Skin epidermis (tissue), 12 donors: ENCODE results near the gene PDP2.

ENCODE experiments used
- H3K27ac ChIP-seq, 21 experiments: fragments of 200-600 bp; sonication (generic) in 11 of 21; one replicate each; pipeline ENCODE4 v1.5.0; 2020; ENCODE audit warnings: mild to moderate bottlenecking in 3 of 21, inconsistent platforms in 2 of 21, moderate library complexity in 2 of 21
- H3K4me3 ChIP-seq, 7 experiments: fragments of 200-600 bp; sonication (generic) in 2 of 7; one replicate each; pipeline ENCODE4 v1.5.0; 2020; ENCODE audit warnings: inconsistent platforms in 2 of 7, mild to moderate bottlenecking in 2 of 7, moderate library complexity in 1 of 7

PDP2 gene

GRCh38 chr16:66914541-66914940 is 34.2 kb downstream of the PDP2 start:
- Histone ChIP-seq H3K27ac (no peak overlapping the region), H3K4me3 (no peak overlapping the region)

- H3K27ac ChIP-seq, result no peak overlapping the region
- H3K4me3 ChIP-seq, result no peak overlapping the region
These were observed 34.7 kb downstream of the PDP2 start for GRCh38 chr16:66915041-66915440.

DNA sequence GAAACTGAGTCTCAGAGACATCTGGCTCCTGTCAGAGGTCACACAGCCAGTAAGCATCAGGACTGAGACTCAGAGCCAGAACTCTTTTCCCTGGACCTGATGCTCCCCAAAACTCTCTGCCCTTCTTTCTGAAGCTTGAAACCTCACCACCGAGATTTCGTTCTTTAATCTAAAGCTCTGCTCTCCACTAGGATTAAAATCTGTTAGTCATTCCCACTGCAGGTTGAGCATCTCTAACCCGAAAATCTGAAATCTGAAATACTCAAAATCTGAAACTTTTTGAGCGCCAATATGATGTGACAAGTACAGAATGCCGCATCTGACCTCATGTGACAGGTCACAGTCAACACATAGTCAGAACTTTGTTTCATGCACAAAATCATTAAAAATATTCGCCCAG is 36.2 kb downstream of the PDP2 start:
- H3K27ac ChIP-seq, result no peak overlapping the region
- no peak overlapping the region for H3K4me3 ChIP-seq

GRCh38 chr16:66917741-66918140 is 37.4 kb downstream of the PDP2 start:
- Histone ChIP-seq H3K27ac (no peak overlapping the region), H3K4me3 (no peak overlapping the region)

- Histone ChIP-seq H3K27ac (no peak overlapping the region), H3K4me3 (no peak overlapping the region)
These were observed 38.0 kb downstream of the PDP2 start for GRCh38 chr16:66918355-66918754.

DNA sequence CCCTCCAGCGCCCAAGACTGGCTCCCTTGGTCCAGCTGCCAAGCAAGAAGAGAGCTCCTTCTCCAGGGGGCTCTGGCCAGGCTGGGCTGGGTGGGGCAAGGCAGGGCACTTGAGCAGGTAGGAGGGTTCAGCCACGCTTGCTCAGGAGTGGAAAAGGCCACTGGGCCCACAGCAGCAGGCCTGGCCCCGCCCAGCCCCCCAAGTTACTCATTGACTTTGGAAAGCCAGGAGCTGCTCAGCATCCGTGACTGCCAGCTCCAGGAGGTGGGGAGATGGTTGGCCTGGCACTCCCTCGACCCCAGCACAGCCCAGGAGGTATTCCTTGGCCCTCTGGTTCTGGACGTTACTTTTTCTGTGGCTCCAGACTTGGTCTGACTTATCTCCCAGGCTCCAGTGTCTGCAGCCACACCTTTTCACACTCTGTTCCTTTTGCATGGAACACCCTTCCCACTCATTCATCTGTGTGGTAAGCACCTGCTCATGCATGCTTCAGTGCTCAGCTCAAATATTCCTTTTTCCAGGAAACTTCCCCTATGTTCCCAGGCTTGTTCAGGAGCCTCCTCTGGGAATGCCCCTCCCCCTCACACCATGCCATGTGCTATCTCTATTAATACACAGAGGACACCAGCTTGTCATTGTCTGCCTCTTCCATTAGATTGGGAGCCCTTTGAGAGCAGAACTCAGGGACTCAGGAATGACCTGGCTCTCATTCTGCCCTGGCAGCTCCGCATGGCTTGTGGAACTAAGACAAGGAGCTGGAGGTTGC is 38.7 kb downstream of the PDP2 start, which contains the start of gene CDH16:
CDH16 (minus strand) TSS at position 83 of the 766 bp plus-strand sequence. CDS start 820 bp downstream, outside the sequence.
- Histone ChIP-seq H3K4me3 (no peak within 1 kb of the TSS), H3K27ac (no peak within 1 kb of the TSS)

DNA sequence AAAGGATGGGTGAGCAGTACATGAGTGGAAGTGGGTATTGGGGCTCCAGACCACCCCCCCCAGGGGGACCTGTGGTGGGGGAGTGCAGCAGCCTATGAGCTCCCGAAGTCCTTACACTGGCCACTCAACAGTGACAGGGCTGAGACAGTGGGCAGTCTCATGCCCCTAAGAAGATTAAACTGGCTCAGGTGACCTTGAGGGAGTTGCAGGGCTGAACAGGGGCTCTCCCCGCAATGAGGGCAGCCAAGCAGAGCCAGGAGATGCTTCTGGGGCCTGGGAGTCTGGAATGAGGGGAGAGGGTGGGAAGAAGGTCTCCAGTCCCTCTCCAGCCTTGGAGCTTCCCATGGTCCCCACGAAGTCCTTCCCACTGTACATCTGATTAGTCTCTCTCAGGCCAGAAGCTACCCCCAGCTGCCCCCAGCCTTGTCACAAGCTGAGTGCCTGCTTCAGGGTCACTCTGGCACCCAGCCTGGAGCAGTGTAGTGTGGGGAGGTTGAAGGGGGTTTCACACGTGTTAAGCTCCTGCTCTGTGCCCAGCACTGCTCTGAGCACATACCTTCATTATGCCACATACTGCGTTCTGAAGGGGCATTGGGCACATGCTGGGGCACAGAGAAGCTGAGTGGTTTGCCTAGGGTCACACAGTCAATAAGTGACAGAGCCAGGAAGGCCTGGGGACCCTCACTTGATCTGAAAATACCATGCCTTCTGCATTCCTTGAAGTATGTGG is 39.4 kb downstream of the PDP2 start:
- no peak overlapping the region for H3K27ac ChIP-seq
- no peak overlapping the region for H3K4me3 ChIP-seq

- Histone ChIP-seq H3K4me3 (no peak overlapping the region), H3K27ac (no peak overlapping the region)
These were observed 39.9 kb downstream of the PDP2 start for GRCh38 chr16:66920299-66920590.

- Histone ChIP-seq H3K27ac (no peak overlapping the region), H3K4me3 (no peak overlapping the region)
These were observed 40.8 kb downstream of the PDP2 start for GRCh38 chr16:66920924-66921680.

GRCh38 chr16:66921729-66922450 is 41.6 kb downstream of the PDP2 start:
- Histone ChIP-seq H3K27ac (no peak overlapping the region), H3K4me3 (no peak overlapping the region)

- Histone ChIP-seq H3K27ac (no peak overlapping the region), H3K4me3 (no peak overlapping the region)
These were observed 43.0 kb downstream of the PDP2 start for GRCh38 chr16:66923247-66923731.

GRCh38 chr16:66923866-66924265 is 43.6 kb downstream of the PDP2 start:
- Histone ChIP-seq H3K27ac (no peak overlapping the region), H3K4me3 (no peak overlapping the region)

DNA sequence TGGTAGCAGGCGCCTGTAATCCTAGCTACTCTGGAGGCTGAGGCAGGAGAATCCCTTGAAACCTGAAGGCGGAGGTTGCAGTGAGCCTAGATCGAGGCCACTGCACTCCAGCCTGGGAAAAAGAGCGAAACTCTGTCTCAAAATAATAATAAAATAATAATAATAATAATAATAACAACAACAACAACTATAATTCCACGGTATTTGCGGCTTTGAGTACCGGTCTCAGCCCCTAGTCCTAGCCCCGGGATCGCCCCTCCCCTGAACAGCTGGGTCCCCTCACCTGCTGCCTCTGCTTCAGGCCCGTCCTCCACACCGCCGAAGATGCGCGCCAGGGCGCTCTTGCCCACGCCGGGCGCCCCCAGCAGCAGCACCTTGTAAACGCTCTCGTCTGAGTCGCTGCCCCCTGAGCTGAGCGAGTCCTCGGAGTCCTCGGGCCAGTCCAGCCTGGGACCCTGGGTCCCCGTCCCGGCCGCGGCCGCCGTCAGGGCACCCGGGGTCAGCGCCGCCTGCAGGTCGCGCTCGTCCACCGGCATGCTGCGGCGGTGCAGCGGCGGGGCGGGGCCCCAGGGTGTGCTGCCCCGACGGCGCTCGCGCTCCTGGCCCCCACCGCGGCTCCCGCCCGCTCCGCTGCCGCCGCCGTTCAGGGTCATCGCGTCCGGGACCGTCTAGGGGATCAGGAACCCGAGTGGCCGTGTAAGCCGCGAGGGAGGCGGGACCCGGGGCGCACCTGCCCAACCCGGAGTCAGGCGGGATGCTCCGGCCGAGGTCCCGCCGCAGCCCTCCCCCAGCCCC is 44.4 kb downstream of the PDP2 start:
- Histone ChIP-seq H3K4me3 (peak overlapping the region; percentile 17 to 38 (median 27)), H3K27ac (peak overlapping the region in 5 of 21 experiments; percentile 8 to 45 (median 23))

- Histone ChIP-seq H3K27ac (peak within 1 kb of the TSS in 9 of 21 experiments; percentile 10 to 62 (median 29)), H3K4me3 (peak within 1 kb of the TSS; percentile 17 to 38 (median 27))
These were observed 45.1 kb downstream of the PDP2 start, which contains the start of gene RRAD for GRCh38 chr16:66925322-66925840. Gene RRAD, minus strand, starts transcription at chr16:66925535. Its CDS starts 356 bp downstream, at chr16:66925179.

DNA sequence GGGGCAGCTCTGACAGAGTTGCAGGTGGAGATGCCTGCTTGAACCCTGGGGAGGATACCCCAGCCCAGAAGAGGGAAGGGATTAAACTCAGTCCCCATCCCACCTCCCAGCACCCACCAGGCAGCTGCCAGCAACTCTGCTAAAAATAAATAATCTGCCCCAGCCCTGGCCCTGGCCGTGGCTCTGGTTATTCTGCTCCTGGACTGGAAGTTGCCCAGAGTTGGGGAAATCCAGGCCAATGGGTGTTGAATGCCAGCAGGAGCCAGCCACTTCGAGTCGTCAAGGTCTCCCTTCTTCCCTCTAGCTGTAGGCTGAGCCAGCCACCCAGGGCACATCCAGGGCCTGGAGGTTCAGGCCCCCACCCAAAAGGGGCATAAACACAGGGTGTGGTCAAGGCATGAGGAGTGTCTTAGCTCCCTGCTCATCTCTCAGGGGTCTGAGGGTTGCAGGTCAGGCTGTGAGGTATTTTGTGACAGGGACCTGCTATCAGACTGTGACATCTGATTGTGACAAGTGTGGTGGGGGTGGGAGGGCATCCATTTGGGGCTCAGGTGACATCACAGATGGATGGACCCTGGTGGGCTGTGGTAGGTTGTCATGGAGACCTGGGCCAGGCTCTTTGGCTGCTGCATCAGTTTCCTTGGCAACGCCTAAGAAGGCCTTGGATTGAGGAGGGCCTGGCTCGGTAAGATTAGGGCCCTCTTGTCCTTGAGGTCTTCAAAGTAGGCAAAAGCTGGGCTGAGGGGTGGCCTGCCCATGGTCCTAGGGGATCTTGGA is 46.0 kb downstream of the PDP2 start:
- H3K27ac ChIP-seq, result peak overlapping the region in 9 of 21 experiments; percentile 10 to 62 (median 23)
- H3K4me3 ChIP-seq, result no peak overlapping the region

DNA sequence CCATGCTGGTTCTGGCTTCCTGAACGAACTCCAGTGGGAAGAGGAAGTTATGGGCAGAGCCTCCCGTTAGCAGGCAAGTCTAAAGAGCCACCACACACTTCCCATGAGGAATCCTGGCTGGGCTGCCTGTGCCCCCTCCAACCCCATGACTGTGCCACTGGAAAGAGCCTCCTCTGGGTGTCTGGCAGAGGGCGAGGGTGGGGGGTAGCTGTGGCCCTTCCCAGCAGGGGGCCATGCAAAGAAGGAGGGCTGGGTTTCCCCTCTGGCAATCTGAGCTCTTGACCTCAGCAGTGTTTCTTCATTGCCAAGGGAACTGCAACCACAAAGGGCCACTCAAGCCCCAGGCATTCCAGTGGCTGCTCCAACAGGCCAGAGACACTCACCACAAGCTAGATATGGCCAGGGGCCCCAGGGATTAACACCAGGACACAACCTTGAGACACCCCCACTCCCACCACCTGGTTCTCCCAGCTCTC is 46.7 kb downstream of the PDP2 start:
- Histone ChIP-seq H3K4me3 (no peak overlapping the region), H3K27ac (peak overlapping the region in 5 of 21 experiments; percentile 10 to 38 (median 18))

- Histone ChIP-seq H3K27ac (peak overlapping the region in 4 of 21 experiments; percentile 10 to 51 (median 24)), H3K4me3 (no peak overlapping the region)
These were observed 47.8 kb downstream of the PDP2 start for GRCh38 chr16:66927918-66928649.
